ENCODE results near the gene OPN1MW.
"Not testable (repeated sequence)": the region's sequence is repeated elsewhere in the genome, so short reads cannot be mapped to it uniquely, and the experiment has no call there.

Gene OPN1MW

GRCh38 chrX:154211499-154211898 lies 29.1 kb downstream of the OPN1MW start:
- not testable (repeated sequence) for DNase-seq

GRCh38 chrX:154219456-154219855 lies 37.1 kb downstream of the OPN1MW start, which contains the start of gene OPN1MW2:
TSS of gene OPN1MW2 (plus strand) at chrX:154219756. CDS start at chrX:154219816, 60 bp downstream.
- DNase-seq: not testable (repeated sequence)

GRCh38 chrX:154225292-154225691 lies 42.9 kb downstream of the OPN1MW start:
- not testable (repeated sequence) for DNase-seq

GRCh38 chrX:154226706-154227105 lies 44.3 kb downstream of the OPN1MW start:
- DNase-seq: not testable (repeated sequence)

- not testable (repeated sequence) for DNase-seq
Observed at GRCh38 chrX:154231443-154231842, 49.0 kb downstream of the OPN1MW start.

- not testable (repeated sequence) for DNase-seq
Observed at GRCh38 chrX:154233620-154234019, 51.2 kb downstream of the OPN1MW start.

GRCh38 chrX:154238939-154239559 lies 56.7 kb downstream of the OPN1MW start:
- not testable (repeated sequence) for DNase-seq

GRCh38 chrX:154239982-154240503 lies 57.6 kb downstream of the OPN1MW start:
- DNase-seq: not testable (repeated sequence)

All from NCI-H1417 treated with DMSO at 0.1 percent for 48 hours (cell line).